Mesothelial cell of epicardium (in vitro differentiated cells): ENCODE results near the gene KIAA1549. TPM values are rescaled to one million over a fixed set of nuclear protein-coding genes. Genes with fewer than 3 reads are reported as not detected.

Experiments used
- DNase-seq, 2 experiments: peaks; one replicate each; pipeline ENCODE4 v3.0.0; 2021; ENCODE audit warnings: low spot score in 2 of 2; ENCODE audit not compliant: unreplicated experiment in 2 of 2
- H3K27ac Mint-ChIP-seq: 2 replicates; pipeline ENCODE4 v1.8.0; 2021; ENCODE audit warnings: mixed read lengths
- H3K27me3 Mint-ChIP-seq: 2 replicates; pipeline ENCODE4 v1.8.0; 2021; ENCODE audit warnings: low read depth, mixed read lengths
- H3K36me3 Mint-ChIP-seq: 2 replicates; pipeline ENCODE4 v1.8.0; 2021; ENCODE audit warnings: mixed read lengths
- H3K4me1 Mint-ChIP-seq: 2 replicates; pipeline ENCODE4 v1.8.0; 2021; ENCODE audit warnings: mixed read lengths
- H3K4me3 Mint-ChIP-seq: 2 replicates; pipeline ENCODE4 v1.8.0; 2021; ENCODE audit warnings: mild to moderate bottlenecking, moderate library complexity, mixed read lengths
- H3K9me3 Mint-ChIP-seq: 2 replicates; pipeline ENCODE4 v1.8.0; 2021; ENCODE audit warnings: mixed read lengths
- total RNA-seq: library from RNA; stranded (reverse); gene quantifications from 3 replicates; pipeline ENCODE4 v1.2.1, GENCODE V29; 2021
- TF ChIP-seq, protein P1 (sequence below): fragments of 200-600 bp; sonication (generic); IDR thresholded peaks from one replicate; pipeline ENCODE4 v1.5.0; 2021; ENCODE audit warnings: antibody characterized with exemption; ENCODE audit not compliant: unreplicated experiment

KIAA1549 gene
- total RNA-seq, 1 donor from 2014 or later, result 34.8 TPM

DNA sequence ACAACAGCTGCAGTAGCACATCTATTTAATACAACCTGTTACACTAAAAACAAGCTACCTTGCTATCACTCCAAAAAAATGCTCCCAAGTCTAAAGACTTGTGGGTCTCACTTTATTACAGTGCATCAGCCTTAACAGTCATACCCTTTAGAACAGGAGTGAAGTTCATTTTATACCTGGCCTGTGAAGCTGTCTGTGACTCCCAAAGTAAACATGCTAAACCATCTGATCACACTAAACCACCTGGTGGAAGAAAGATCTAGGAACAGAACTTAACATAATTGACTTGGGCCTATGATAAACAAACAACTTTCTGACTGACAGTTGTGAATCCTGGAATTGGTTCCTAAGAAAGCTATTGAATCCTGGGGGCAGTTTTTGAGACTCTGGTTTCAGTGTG, 102.3 kb downstream of the KIAA1549 start:
- no peak for DNase-seq
- TF ChIP-seq, protein P1, sequence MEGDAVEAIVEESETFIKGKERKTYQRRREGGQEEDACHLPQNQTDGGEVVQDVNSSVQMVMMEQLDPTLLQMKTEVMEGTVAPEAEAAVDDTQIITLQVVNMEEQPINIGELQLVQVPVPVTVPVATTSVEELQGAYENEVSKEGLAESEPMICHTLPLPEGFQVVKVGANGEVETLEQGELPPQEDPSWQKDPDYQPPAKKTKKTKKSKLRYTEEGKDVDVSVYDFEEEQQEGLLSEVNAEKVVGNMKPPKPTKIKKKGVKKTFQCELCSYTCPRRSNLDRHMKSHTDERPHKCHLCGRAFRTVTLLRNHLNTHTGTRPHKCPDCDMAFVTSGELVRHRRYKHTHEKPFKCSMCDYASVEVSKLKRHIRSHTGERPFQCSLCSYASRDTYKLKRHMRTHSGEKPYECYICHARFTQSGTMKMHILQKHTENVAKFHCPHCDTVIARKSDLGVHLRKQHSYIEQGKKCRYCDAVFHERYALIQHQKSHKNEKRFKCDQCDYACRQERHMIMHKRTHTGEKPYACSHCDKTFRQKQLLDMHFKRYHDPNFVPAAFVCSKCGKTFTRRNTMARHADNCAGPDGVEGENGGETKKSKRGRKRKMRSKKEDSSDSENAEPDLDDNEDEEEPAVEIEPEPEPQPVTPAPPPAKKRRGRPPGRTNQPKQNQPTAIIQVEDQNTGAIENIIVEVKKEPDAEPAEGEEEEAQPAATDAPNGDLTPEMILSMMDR, result no peak
- no peak overlapping the region for H3K4me3 Mint-ChIP-seq
- H3K4me1 Mint-ChIP-seq, result peaks cover 7% of the 10 kb centered on the region
- peaks cover 33% of the 10 kb centered on the region for H3K36me3 Mint-ChIP-seq
- H3K9me3 Mint-ChIP-seq, result no peaks in the 10 kb centered on the region
- no peak overlapping the region for H3K27ac Mint-ChIP-seq
- H3K27me3 Mint-ChIP-seq, result no peaks in the 10 kb centered on the region

DNA sequence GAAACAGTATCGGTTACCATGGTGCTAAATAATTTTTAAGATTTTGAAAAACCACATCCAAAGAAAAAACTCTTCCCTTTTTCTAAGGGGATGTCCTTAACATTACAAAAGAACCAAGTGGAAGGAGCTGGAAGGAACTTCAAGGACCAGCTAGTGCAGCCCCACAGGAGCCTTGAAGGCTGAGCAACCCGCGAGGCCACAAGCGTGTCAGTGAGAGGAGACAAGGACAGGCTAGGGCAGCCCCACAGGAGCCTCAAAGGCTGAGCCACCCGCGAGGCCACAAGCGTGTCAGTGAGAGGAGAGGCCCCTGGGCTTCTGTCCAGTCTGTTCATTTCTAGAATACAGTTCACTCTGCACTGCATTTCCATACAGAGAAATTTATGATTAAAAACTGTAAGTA, 103.1 kb downstream of the KIAA1549 start:
- H3K27ac Mint-ChIP-seq, result peak overlapping the region; percentile 85
- no peak for DNase-seq
- H3K4me1 Mint-ChIP-seq, result peaks cover 10% of the 10 kb centered on the region
- TF ChIP-seq, protein P1, result no peak
- peaks cover 30% of the 10 kb centered on the region for H3K36me3 Mint-ChIP-seq
- H3K4me3 Mint-ChIP-seq, result no peak overlapping the region
- no peaks in the 10 kb centered on the region for H3K9me3 Mint-ChIP-seq
- no peaks in the 10 kb centered on the region for H3K27me3 Mint-ChIP-seq

DNA sequence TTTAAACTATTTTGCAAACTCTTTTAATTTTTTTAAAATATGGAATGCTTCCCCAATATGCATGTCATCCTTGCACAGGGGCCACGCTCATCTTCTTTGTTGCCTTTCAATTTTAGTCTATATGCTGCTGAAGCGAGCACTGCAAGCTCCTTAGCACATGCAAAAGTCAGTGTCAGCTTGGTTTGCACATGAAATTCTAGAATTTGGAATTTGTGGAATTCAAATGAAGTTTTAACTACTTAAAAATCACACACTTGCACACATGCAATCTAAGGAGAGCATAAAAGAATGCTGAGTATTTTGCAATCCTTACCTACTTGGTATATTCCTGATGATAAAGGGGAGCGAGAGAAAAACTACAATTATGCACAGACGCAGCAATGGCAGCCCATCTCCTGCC, 104.9 kb downstream of the KIAA1549 start:
- Mint-ChIP-seq H3K9me3 (no peaks in the 10 kb centered on the region), H3K4me3 (no peak overlapping the region)

DNA sequence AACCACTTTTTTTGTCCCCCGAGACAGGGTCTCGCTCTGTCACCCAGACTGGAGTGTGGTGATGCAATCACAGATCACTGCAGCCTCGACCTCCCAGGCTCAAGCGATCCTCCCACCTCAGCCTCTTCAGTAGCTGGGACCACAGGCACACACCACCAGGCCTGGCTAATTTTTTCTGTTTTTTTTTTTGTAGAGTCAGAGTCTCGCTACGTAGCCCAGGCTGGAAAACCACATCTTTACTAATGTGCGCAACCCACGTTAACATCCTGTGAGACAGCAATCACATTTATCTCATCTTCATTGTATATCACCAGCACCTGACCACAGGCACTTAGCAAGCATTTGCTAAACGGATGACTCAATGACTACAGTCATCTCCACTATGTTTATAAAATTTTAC, 105.4 kb downstream of the KIAA1549 start:
- Mint-ChIP-seq H3K27ac (no peak overlapping the region), H3K27me3 (no peaks in the 10 kb centered on the region), H3K4me1 (peaks cover 13% of the 10 kb centered on the region), H3K36me3 (peaks cover 29% of the 10 kb centered on the region), H3K9me3 (no peaks in the 10 kb centered on the region), H3K4me3 (no peak overlapping the region)
- TF ChIP-seq, protein P1, result no peak
- DNase-seq, result no peak

More for the DNA sequence above, 104.9 kb downstream of the KIAA1549 start:
- no peaks in the 10 kb centered on the region for H3K27me3 Mint-ChIP-seq
- TF ChIP-seq, protein P1, result no peak
- no peak for DNase-seq
- H3K4me1 Mint-ChIP-seq, result peaks cover 13% of the 10 kb centered on the region
- H3K27ac Mint-ChIP-seq, result peak overlapping the region; percentile 21
- peaks cover 25% of the 10 kb centered on the region for H3K36me3 Mint-ChIP-seq

- Mint-ChIP-seq H3K36me3 (peaks cover 40% of the 10 kb centered on the region), H3K27me3 (no peaks in the 10 kb centered on the region), H3K4me3 (no peak overlapping the region), H3K9me3 (no peaks in the 10 kb centered on the region), H3K27ac (peak overlapping the region; percentile 36), H3K4me1 (peaks cover 19% of the 10 kb centered on the region)
- TF ChIP-seq, protein P1, result no peak
- no peak for DNase-seq
These were observed 107.8 kb downstream of the KIAA1549 start for GRCh38 chr7:138873220-138873892.
